Cardiac septum (tissue), 1 donor: ENCODE results near the gene SLC39A5. TPM values are rescaled to one million over a fixed set of nuclear protein-coding genes. Genes with fewer than 3 reads are reported as not detected.
"Not testable (repeated sequence)": the region's sequence is repeated elsewhere in the genome, so short reads cannot be mapped to it uniquely, and the experiment has no call there.

Experiments used
- DNase-seq: peaks from one replicate; pipeline ENCODE4 v3.0.0-alpha.2; 2020; ENCODE audit warnings: low spot score
- intact Hi-C: fragments of 100-400 bp; cut with DNase I; formaldehyde crosslinking; loops from one replicate; pipeline ENCODE4 v1.14.0; 2022
- total RNA-seq: library from RNA; stranded (reverse); fragmentation: NEBNext Ultra II Directional; extraction: Animal tissue kit (Norgen Biotek cat#: 25700); gene quantifications from one replicate; pipeline ENCODE4 v1.2.1, GENCODE V29; 2021
- donor health status: DM: no; HTN: no; CAD: no.

Gene SLC39A5
- total RNA-seq, 1 donor from 2014 or later: not detected

DNA sequence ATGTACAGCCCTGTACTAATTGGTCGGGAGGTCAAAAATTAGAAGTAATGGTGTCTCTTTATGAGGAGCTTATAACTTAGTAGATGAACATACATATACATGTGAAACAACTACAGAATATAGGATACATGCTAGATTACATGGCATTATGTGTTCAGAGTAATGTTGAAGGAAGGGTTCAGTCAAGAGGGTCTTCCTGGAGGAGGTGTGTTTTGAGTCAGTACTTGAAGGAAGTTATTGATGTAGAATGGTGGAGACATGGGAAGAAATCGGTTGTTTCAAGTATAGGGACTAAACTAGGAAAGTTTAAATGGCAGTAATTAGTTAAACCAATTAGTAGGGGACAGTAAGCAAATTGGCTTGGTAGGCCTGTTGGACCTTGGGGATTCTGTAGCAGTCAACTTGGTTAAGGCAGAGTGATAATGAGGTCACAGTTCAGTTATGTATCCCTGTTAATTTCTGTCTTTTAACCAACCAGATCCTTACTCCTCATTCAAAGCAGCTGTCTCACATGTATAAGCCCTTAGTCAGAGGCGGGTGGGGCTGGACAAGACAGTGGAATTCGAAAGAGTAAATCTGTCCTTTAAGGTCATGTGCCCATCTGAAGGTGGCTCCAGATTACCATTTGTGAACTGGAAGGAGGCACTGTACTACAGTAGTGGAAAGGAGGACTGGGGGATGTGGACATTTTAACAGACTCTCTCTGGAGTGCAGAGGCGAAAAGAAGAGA lies 31.8 kb downstream of the SLC39A5 start:
- intact Hi-C loops: no loop called here
- DNase-seq: no peak

DNA sequence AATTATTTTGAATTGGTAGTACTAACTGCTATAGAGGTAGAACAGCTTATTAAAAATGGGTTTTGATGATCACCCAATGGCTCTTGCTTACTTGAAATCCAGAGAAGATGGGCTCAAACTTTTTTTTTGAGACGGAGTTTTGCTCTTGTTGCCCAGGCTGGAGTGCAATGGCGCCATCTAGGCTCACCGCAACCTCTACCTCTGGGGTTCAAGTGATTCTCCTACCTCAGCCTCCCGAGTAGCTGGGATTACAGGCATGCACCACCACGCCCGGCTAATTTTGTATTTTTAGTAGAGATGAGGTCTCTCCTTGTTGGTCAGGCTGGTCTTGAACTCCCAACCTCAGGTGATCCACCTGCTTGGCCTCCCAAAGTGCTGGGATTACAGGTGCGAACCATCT lies 33.1 kb downstream of the SLC39A5 start:
- DNase-seq, intact Hi-C loops: not testable (repeated sequence)

GRCh38 chr12:56266068-56266692 lies 36.3 kb downstream of the SLC39A5 start:
- intact Hi-C loops: loop anchor here (2.0 kb wide), 2 partner anchors 35 to 43 kb away; partner anchors contain the start of gene CS
- not testable (repeated sequence) for DNase-seq

- intact Hi-C loops: loop anchor here (2.0 kb wide), 2 partner anchors 34 to 44 kb away; partner anchors contain the start of gene CS
- peak; percentile 95 for DNase-seq
Measured at GRCh38 chr12:56266693-56267442, 37.0 kb downstream of the SLC39A5 start, which contains the start of gene COQ10A. TSS of gene COQ10A (plus strand) at chr12:56266942. CDS start at chr12:56267119, 177 bp downstream.

DNA sequence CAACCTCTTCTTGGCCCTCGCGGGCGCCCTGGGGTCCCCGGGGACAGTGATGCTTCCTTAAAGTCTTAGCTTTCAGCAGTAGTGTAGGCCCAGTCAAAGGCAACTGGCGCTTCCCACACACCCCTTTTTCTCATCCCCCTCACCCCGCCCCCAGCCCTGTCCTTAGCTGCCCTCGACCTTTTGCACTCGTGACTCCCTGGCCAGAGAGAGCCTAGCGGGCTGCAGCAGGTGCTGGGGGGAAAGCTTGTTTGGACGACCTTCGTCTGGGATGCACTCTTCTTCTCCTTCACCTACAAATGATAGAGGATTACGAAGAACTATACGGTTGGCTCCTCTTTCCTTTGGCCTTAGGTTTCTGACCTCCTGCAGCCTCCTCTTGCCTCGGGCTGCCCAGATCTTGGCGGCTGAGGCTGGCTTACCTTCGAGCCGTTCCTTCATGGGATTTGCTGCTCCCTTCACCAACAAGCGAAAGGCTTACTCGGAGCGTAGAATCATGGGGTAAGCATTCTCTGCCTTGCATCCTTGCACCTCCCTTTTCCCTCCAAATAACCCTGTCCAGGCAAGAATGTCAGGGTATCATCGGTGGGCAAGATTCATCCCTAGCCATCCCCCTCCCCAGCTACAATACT lies 37.7 kb downstream of the SLC39A5 start:
- intact Hi-C loops: loop anchor here (2.0 kb wide), 2 partner anchors 33 to 45 kb away; partner anchors contain the start of gene CS
- DNase-seq: peak; percentile 80

DNA sequence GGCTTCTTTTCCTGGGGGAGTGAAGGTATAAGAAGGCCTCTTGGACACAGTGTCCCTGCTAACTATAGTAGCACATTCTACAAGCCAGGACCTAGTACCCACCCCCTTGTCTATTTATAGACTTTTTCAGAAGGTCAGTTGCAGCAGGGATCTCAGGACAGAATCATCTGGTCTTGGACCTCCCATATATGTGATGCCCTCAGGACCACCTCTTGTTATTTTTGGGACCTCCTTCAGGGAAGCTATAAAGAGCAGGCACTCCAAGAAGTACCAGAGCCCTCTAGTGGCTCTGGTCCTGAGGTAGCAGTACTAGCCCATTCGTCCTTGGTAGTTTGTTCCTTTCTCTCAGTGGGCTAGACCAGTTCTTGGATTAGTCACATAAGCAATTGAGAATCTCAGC lies 41.2 kb downstream of the SLC39A5 start:
- intact Hi-C loops: no loop called here
- no peak for DNase-seq

GRCh38 chr12:56272468-56272867 lies 42.6 kb downstream of the SLC39A5 start:
- DNase-seq, intact Hi-C loops: not testable (repeated sequence)

- intact Hi-C loops: no loop called here
- DNase-seq: no peak
Measured at GRCh38 chr12:56274299-56274698, 44.4 kb downstream of the SLC39A5 start.

DNA sequence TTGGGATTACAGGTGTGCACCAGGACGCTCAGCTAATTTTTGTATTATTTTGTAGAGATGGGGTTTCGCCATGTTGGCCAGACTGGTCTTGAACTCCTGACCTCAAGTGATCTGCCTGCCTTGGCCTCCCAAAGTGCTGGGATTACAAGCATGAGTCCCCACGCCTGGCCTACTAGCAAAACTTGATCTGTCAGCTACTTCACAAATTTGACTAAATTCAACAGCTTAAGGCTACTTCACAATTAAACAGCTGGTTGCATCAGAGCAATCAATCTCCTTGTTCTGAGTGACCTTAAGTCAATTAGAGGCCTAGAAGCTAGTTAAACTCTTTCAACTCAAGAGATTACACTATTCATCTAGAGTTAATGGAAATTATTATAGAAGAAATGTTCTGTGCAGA lies 49.1 kb downstream of the SLC39A5 start:
- no peak for DNase-seq
- intact Hi-C loops: no loop called here

DNA sequence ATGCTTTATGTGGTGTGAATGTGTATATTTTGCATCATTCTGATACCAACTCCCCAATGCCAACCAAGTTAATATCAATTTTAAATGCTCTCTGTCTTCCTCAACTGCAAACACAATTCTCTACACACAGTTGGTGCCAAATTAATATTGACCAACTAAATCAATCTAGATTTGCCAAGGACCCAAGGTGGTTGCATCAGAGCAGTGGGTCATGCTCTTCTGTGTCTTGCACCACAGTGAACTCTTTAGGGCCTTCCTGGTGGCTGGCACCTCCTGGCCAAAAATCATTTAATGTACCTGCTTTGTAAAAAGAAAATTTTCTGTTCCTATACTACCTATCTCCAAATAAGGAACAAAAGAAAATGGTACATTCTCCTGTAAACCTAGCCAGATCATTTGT lies 51.0 kb downstream of the SLC39A5 start:
- no peak for DNase-seq
- intact Hi-C loops: no loop called here

GRCh38 chr12:56282030-56282429 lies 52.2 kb downstream of the SLC39A5 start:
- DNase-seq: no peak
- intact Hi-C loops: no loop called here

- intact Hi-C loops: no loop called here
- no peak for DNase-seq
Measured at GRCh38 chr12:56282579-56282978, 52.7 kb downstream of the SLC39A5 start.

- intact Hi-C loops, DNase-seq: not testable (repeated sequence)
Measured at GRCh38 chr12:56284263-56284662, 54.4 kb downstream of the SLC39A5 start.

GRCh38 chr12:56286044-56286830 lies 56.4 kb downstream of the SLC39A5 start:
- intact Hi-C loops: no loop called here
- no peak for DNase-seq

Other genes starting within 250 kb of the SLC39A5 start
- gene SUOX, start 232.8 kb upstream of the SLC39A5 start, total RNA-seq: 25.0 TPM
- 8.4 TPM for gene IKZF4, start 209.0 kb upstream of the SLC39A5 start, total RNA-seq
- gene RPS26, start 188.1 kb upstream of the SLC39A5 start, total RNA-seq: 39.5 TPM
- 1.5 TPM for gene ERBB3, start 149.9 kb upstream of the SLC39A5 start, total RNA-seq
- 61.6 TPM for gene PA2G4, start 125.5 kb upstream of the SLC39A5 start, total RNA-seq
- gene RPL41, start 113.4 kb upstream of the SLC39A5 start, total RNA-seq: 1,517 TPM
- gene ZC3H10, start 111.8 kb upstream of the SLC39A5 start, total RNA-seq: 6.0 TPM
- gene ESYT1, start 101.8 kb upstream of the SLC39A5 start, total RNA-seq: 36.2 TPM
- 37.6 TPM for gene MYL6B, start 77.5 kb upstream of the SLC39A5 start, total RNA-seq
- gene MYL6, start 71.7 kb upstream of the SLC39A5 start, total RNA-seq: 792 TPM
- 71.5 TPM for gene SMARCC2, start 40.6 kb upstream of the SLC39A5 start, total RNA-seq
- gene RNF41, start 8.1 kb upstream of the SLC39A5 start, total RNA-seq: 40.7 TPM
- 19.6 TPM for gene NABP2, start 5.7 kb upstream of the SLC39A5 start, total RNA-seq
- 28.8 TPM for gene ANKRD52, start 28.3 kb downstream of the SLC39A5 start, total RNA-seq
- gene COQ10A, start 36.9 kb downstream of the SLC39A5 start, total RNA-seq: 86.8 TPM
- 570 TPM for gene CS, start 70.3 kb downstream of the SLC39A5 start, total RNA-seq
- gene CNPY2, start 85.9 kb downstream of the SLC39A5 start, total RNA-seq: 38.0 TPM
- gene PAN2, start 103.9 kb downstream of the SLC39A5 start, total RNA-seq: 46.3 TPM
- gene IL23A, start 108.8 kb downstream of the SLC39A5 start, total RNA-seq: not detected
- gene STAT2, start 130.1 kb downstream of the SLC39A5 start, total RNA-seq: 41.1 TPM
- not detected for gene APOF, start 132.8 kb downstream of the SLC39A5 start, total RNA-seq
- gene TIMELESS, start 219.4 kb downstream of the SLC39A5 start, total RNA-seq: 2.0 TPM
- gene MIP, start 224.6 kb downstream of the SLC39A5 start, total RNA-seq: 0.48 TPM
- 3.3 TPM for gene SPRYD4, start 238.5 kb downstream of the SLC39A5 start, total RNA-seq